H9 (cell line): ENCODE data around the gene DCPS. TPM values are rescaled to one million over a fixed set of nuclear protein-coding genes. Genes with fewer than 3 reads are reported as not detected.

Experiments used
- DNase-seq: peaks from one replicate; pipeline ENCODE4 v3.0.0-alpha.2; 2017
- H2AFZ ChIP-seq: one replicate; pipeline ENCODE4 v1.6.1; 2013; ENCODE audit warnings: mild to moderate bottlenecking, low read length, control low read depth, moderate library complexity
- H2AK5ac ChIP-seq: 2 replicates; pipeline ENCODE4 v1.6.1; 2013; ENCODE audit warnings: low read length, control low read depth, mixed read lengths; ENCODE audit not compliant: insufficient read length
- H2BK120ac ChIP-seq: one replicate; pipeline ENCODE4 v1.6.1; 2013; ENCODE audit warnings: low read depth, mild to moderate bottlenecking, low read length, control low read depth, inconsistent platforms; ENCODE audit not compliant: poor library complexity, severe bottlenecking
- H2BK12ac ChIP-seq: 2 replicates; pipeline ENCODE4 v1.6.1; 2013; ENCODE audit warnings: low read length, control low read depth, mixed read lengths, low read depth; ENCODE audit not compliant: insufficient read length
- H2BK15ac ChIP-seq: 2 replicates; pipeline ENCODE4 v1.6.1; 2013; ENCODE audit warnings: low read depth, low read length, control low read depth
- H2BK20ac ChIP-seq: one replicate; pipeline ENCODE4 v1.6.1; 2013; ENCODE audit warnings: low read depth, mild to moderate bottlenecking, low read length, control low read depth, inconsistent platforms; ENCODE audit not compliant: poor library complexity, severe bottlenecking
- H2BK5ac ChIP-seq: 2 replicates; pipeline ENCODE4 v1.6.1; 2013; ENCODE audit warnings: low read length, control low read depth, mixed read lengths; ENCODE audit not compliant: insufficient read length
- H3K14ac ChIP-seq: 2 replicates; pipeline ENCODE4 v1.6.1; 2013; ENCODE audit warnings: low read length, control low read depth; ENCODE audit not compliant: insufficient read depth
- H3K18ac ChIP-seq: 2 replicates; pipeline ENCODE4 v1.6.1; 2013; ENCODE audit warnings: low read depth, mild to moderate bottlenecking, mixed read lengths, low read length, control low read depth; ENCODE audit not compliant: insufficient read length
- H3K23ac ChIP-seq: 2 replicates; pipeline ENCODE4 v1.6.1; 2013; ENCODE audit warnings: low read length, control low read depth, mixed read lengths, low read depth; ENCODE audit not compliant: insufficient read length
- H3K23me2 ChIP-seq: 2 replicates; pipeline ENCODE4 v1.6.1; 2013; ENCODE audit warnings: low read depth, mild to moderate bottlenecking, mixed read lengths, low read length, control low read depth; ENCODE audit not compliant: insufficient read length, poor library complexity, severe bottlenecking
- H3K27ac ChIP-seq: 2 replicates; pipeline ENCODE4 v1.5.1; 2013; ENCODE audit warnings: low read length, control low read depth, mixed read lengths, low read depth; ENCODE audit not compliant: insufficient read length
- H3K27me3 ChIP-seq: 2 replicates; pipeline ENCODE4 v1.6.1; 2013; ENCODE audit warnings: low read length, control low read depth, inconsistent platforms; ENCODE audit not compliant: insufficient read depth
- H3K4ac ChIP-seq: 2 replicates; pipeline ENCODE4 v1.6.1; 2013; ENCODE audit warnings: low read depth, mild to moderate bottlenecking, control low read depth, inconsistent platforms, low read length, moderate library complexity
- H3K4me1 ChIP-seq: 2 replicates; pipeline ENCODE4 v1.6.1; 2013; ENCODE audit warnings: low read length, control low read depth, inconsistent platforms; ENCODE audit not compliant: insufficient read depth
- H3K4me2 ChIP-seq: 2 replicates; pipeline ENCODE4 v1.6.1; 2013; ENCODE audit warnings: low read length, control low read depth, mixed read lengths; ENCODE audit not compliant: insufficient read length, insufficient read depth
- H3K56ac ChIP-seq: 2 replicates; pipeline ENCODE4 v1.6.1; 2013; ENCODE audit warnings: low read depth, mild to moderate bottlenecking, mixed read lengths, low read length, control low read depth; ENCODE audit not compliant: insufficient read length
- H3K79me1 ChIP-seq: 2 replicates; pipeline ENCODE4 v1.6.1; 2013; ENCODE audit warnings: low read depth, mild to moderate bottlenecking, moderate library complexity, low read length, control low read depth, inconsistent platforms; ENCODE audit not compliant: insufficient read depth, poor library complexity, severe bottlenecking
- H3K79me2 ChIP-seq: 2 replicates; pipeline ENCODE4 v1.6.1; 2013; ENCODE audit warnings: low read length, control low read depth, inconsistent platforms; ENCODE audit not compliant: insufficient read depth
- H3K9ac ChIP-seq: 2 replicates; pipeline ENCODE4 v1.6.1; 2013; ENCODE audit warnings: low read length, control low read depth, mixed read lengths; ENCODE audit not compliant: insufficient read length; ENCODE audit errors: extremely low read depth
- H3K9me3 ChIP-seq: one replicate; pipeline ENCODE4 v1.6.1; 2013; ENCODE audit warnings: low read depth, low read length, inconsistent platforms; ENCODE audit not compliant: control insufficient read depth
- H3T11ph ChIP-seq: one replicate; pipeline ENCODE4 v1.6.1; 2013; ENCODE audit warnings: mild to moderate bottlenecking, low read length, control low read depth, inconsistent platforms
- H4K20me1 ChIP-seq: one replicate; pipeline ENCODE4 v1.6.1; 2013; ENCODE audit not compliant: control insufficient read depth, insufficient read length, insufficient read depth
- H4K5ac ChIP-seq: 2 replicates; pipeline ENCODE4 v1.6.1; 2013; ENCODE audit warnings: low read depth, mild to moderate bottlenecking, mixed read lengths, low read length, control low read depth; ENCODE audit not compliant: insufficient read length
- H4K8ac ChIP-seq: replicated peaks from 2 replicates; pipeline ENCODE4 v1.6.1; 2013; ENCODE audit warnings: low read length, control low read depth, mixed read lengths, low read depth; ENCODE audit not compliant: insufficient read length
- H4K91ac ChIP-seq: 2 replicates; pipeline ENCODE4 v1.6.1; 2013; ENCODE audit warnings: low read depth, mild to moderate bottlenecking, moderate library complexity, mixed read lengths, low read length, control low read depth; ENCODE audit not compliant: insufficient read length
- H3K27ac Mint-ChIP-seq, 3 experiments: 2 replicates in 2 of 3; 3 replicates in 1 of 3; pipeline ENCODE4 v1.8.0; 2020 to 2021; ENCODE audit warnings: mixed read lengths in 3 of 3, mild to moderate bottlenecking in 1 of 3, moderate library complexity in 1 of 3
- H3K27me3 Mint-ChIP-seq: 2 replicates; pipeline ENCODE4 v1.8.0; 2021; ENCODE audit warnings: low read depth, mild to moderate bottlenecking, moderate library complexity, mixed read lengths
- H3K36me3 Mint-ChIP-seq, 3 experiments: 2 replicates in 2 of 3; 3 replicates in 1 of 3; pipeline ENCODE4 v1.8.0; 2020 to 2021; ENCODE audit warnings: low read depth in 3 of 3, mixed read lengths in 3 of 3; ENCODE audit not compliant: insufficient read depth in 1 of 3
- H3K4me1 Mint-ChIP-seq, 2 experiments: 2 replicates each; pipeline ENCODE4 v1.8.0; 2020; ENCODE audit warnings: mixed read lengths in 2 of 2
- H3K4me3 Mint-ChIP-seq, 2 experiments: 2 replicates in 1 of 2; 3 replicates in 1 of 2; pipeline ENCODE4 v1.8.0; 2020 to 2021; ENCODE audit warnings: mild to moderate bottlenecking in 2 of 2, mixed read lengths in 2 of 2, moderate library complexity in 1 of 2
- H3K9me3 Mint-ChIP-seq, 2 experiments: 2 replicates in 1 of 2; 3 replicates in 1 of 2; pipeline ENCODE4 v1.8.0; 2020; ENCODE audit warnings: mild to moderate bottlenecking in 2 of 2, mixed read lengths in 2 of 2, moderate library complexity in 1 of 2
- CTCF ChIP-seq: fragments of 200-600 bp; sonication (generic); conservative IDR thresholded peaks from 3 replicates; pipeline ENCODE4 v1.8.0; 2021; ENCODE audit warnings: antibody characterized with exemption, mild to moderate bottlenecking
- WGBS: extraction: QIAGEN DNeasy Blood & Tissue Kit; methylation state at CpG from one replicate; pipeline ENCODE4 v1.1.7; 2013; ENCODE audit warnings: missing lambda C conversion rate, low lambda C conversion rate, mixed read lengths; ENCODE audit not compliant: insufficient read length; ENCODE audit errors: extremely low coverage; 5-methylcytosine and 5-hydroxymethylcytosine counted together
- total RNA-seq: library from RNA; stranded (reverse); gene quantifications from 2 replicates; pipeline ENCODE4 v1.2.1, GENCODE V29; 2021

The DCPS gene
- total RNA-seq, 1 experiment from 2014 or later = 27.7 TPM

- Histone ChIP-seq H2BK5ac (no peak overlapping the region), H4K8ac (no peak overlapping the region), H2AFZ (no peak overlapping the region), H3K23ac (no peak overlapping the region), H3K4ac (no peak overlapping the region), H3K27ac (no peak overlapping the region), H3K79me2 (no peaks in the 10 kb centered on the region), H2BK20ac (no peak overlapping the region), H2AK5ac (no peak overlapping the region), H4K91ac (no peak overlapping the region), H3K79me1 (no peaks in the 10 kb centered on the region), H3K18ac (no peak overlapping the region), H2BK12ac (no peak overlapping the region), H3K4me1 (peaks cover 9% of the 10 kb centered on the region; the same call in 1 of the 2 replicates), H4K5ac (no peak overlapping the region), H3K14ac (no peak overlapping the region), H3K9me3 (no peaks in the 10 kb centered on the region), H4K20me1 (peaks cover 3% of the 10 kb centered on the region), H2BK120ac (no peak overlapping the region), H3K56ac (no peak overlapping the region), H3K4me2 (no peak overlapping the region), H3T11ph (no peak overlapping the region), H2BK15ac (no peak overlapping the region), H3K9ac (no peak overlapping the region), H3K23me2 (no peaks in the 10 kb centered on the region), H3K27me3 (no peaks in the 10 kb centered on the region)
- Mint-ChIP-seq H3K27me3 (no peaks in the 10 kb centered on the region), H3K36me3 (peaks cover 21 to 57% (median 56%) of the 10 kb centered on the region in 3 experiments), H3K4me1 (peaks cover 33 to 36% of the 10 kb centered on the region in 2 experiments), H3K27ac (no peak overlapping the region), H3K4me3 (no peak overlapping the region), H3K9me3 (no peaks in the 10 kb centered on the region)
- WGBS = no CpG with 5 or more reads among the region's 7 CpGs
- no peak for DNase-seq
- TF ChIP-seq CTCF = no peak
Observed at GRCh38 chr11:126340960-126341606, 37.2 kb downstream of the DCPS start.
